ENCODE data around the gene AKAP10.
"Not testable (repeated sequence)": the region's sequence is repeated elsewhere in the genome, so short reads cannot be mapped to it uniquely, and the experiment has no call there.

AKAP10 gene

DNA sequence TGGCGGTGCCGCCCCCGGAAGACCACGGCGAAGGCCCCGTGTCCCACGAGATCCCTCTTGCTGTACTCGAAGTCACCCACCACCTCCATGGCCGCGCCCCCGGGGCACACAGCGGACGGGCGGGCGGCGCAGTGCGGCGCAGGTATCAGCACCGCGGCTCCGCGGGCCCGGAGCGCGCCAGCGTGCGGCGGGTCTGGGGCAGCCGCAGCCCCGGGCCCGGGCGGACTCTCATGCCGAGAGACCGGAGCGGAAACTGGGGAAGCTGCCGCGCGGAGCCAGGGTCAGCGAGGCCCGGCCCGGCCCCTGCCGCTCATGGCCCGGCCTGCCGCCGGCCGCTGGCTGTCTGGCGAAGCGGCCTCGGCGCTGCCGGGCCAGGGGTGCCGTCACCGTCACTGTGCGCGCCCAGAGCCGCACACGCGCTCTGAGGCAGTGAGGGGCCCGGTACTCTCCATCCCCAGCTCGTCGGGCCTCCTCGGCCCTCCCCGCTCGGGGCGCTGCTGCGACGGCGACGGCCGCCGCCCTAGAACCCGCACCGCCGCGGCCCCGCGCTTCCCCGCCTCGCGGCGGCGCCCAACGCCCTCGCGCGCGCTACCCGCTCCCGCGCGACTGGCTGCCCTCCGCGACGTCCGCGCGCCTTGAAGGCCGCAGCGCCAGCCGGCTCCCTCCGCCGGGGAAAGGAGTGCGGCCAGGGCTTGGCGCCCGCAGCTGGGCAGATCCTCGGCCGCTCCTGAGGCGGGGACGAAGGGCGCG lies 110.1 kb downstream of the AKAP10 start, which contains the start of gene ULK2:
ULK2 (minus strand) TSS at position 608 of the 750 bp plus-strand sequence; CDS start at position 89, 519 bp downstream.
- peak in 1 of 2 donors; percentile 25 for DNase-seq (ENCODE audit: low read depth in 2 of 2)

DNA sequence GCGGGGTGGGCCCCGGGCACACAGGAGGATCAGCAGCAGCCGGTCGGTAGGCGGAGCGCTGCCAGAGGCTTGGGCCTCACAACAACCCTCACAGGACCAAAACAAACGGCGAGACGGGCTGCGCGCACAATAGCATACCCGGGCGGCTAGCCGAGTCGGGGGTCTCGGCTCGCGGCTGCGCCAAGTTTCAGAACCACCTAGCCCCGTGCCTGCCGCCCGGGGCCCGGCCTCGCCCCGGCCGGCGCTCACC lies 110.6 kb downstream of the AKAP10 start:
- peak in 1 of 2 donors; percentile 13 for DNase-seq (ENCODE audit: low read depth in 2 of 2)

- DNase-seq (ENCODE audit: low read depth in 2 of 2) = no peak
Observed at GRCh38 chr17:19865021-19865420, 112.6 kb downstream of the AKAP10 start.

GRCh38 chr17:19860647-19861177 lies 116.9 kb downstream of the AKAP10 start:
- not testable (repeated sequence) for DNase-seq (ENCODE audit: low read depth in 2 of 2)

GRCh38 chr17:19857640-19858039 lies 120.0 kb downstream of the AKAP10 start:
- DNase-seq (ENCODE audit: low read depth in 2 of 2) = no peak
